HEK293 (cell line): ENCODE results near the gene AGRN.

Source experiments
- ATF2 ChIP-seq: fragments of 450-650 bp; formaldehyde crosslinking; IDR thresholded peaks from 2 replicates; pipeline ENCODE4 v1.5.1; 2016; ENCODE audit warnings: missing biosample characterization, missing genetic modification characterization, low read depth
- BCL11B ChIP-seq: fragments of 450-650 bp; formaldehyde crosslinking; IDR thresholded peaks from 2 replicates; pipeline ENCODE4 v1.5.1; 2016; ENCODE audit warnings: low read depth, missing biosample characterization, missing genetic modification characterization
- GFI1B ChIP-seq: fragments of 450-650 bp; formaldehyde crosslinking; IDR thresholded peaks from 2 replicates; pipeline ENCODE4 v1.5.1; 2016; ENCODE audit warnings: missing biosample characterization, missing genetic modification characterization
- GLIS2 ChIP-seq: fragments of 450-650 bp; formaldehyde crosslinking; IDR thresholded peaks from 2 replicates; pipeline ENCODE4 v1.5.1; 2016; ENCODE audit warnings: missing biosample characterization, missing genetic modification characterization
- HOXC10 ChIP-seq: sonication (generic); formaldehyde crosslinking; IDR thresholded peaks from 2 replicates; pipeline ENCODE4 v1.8.1; 2023; ENCODE audit warnings: mild to moderate bottlenecking, missing genetic modification reagents
- HOXD13 ChIP-seq: sonication (generic); formaldehyde crosslinking; IDR thresholded peaks from 2 replicates; pipeline ENCODE4 v1.8.0; 2022; ENCODE audit warnings: missing genetic modification reagents, borderline replicate concordance
- OSR2 ChIP-seq: fragments of 450-650 bp; formaldehyde crosslinking; IDR thresholded peaks from 2 replicates; pipeline ENCODE4 v1.5.1; 2016; ENCODE audit warnings: missing biosample characterization, missing genetic modification characterization
- PRDM1 ChIP-seq: fragments of 450-650 bp; formaldehyde crosslinking; IDR thresholded peaks from 2 replicates; pipeline ENCODE4; 2016; ENCODE audit warnings: missing biosample characterization, missing genetic modification characterization
- PRDM4 ChIP-seq: fragments of 450-650 bp; formaldehyde crosslinking; IDR thresholded peaks from 2 replicates; pipeline ENCODE4 v1.5.1; 2017; ENCODE audit warnings: missing biosample characterization, missing genetic modification characterization
- SALL2 ChIP-seq: fragments of 450-650 bp; formaldehyde crosslinking; IDR thresholded peaks from 2 replicates; pipeline ENCODE4 v1.5.0; 2017; ENCODE audit warnings: missing biosample characterization, mild to moderate bottlenecking, missing genetic modification characterization, borderline replicate concordance
- WT1 ChIP-seq: fragments of 450-650 bp; formaldehyde crosslinking; IDR thresholded peaks from 2 replicates; pipeline ENCODE4 v1.5.1; 2016; ENCODE audit warnings: missing biosample characterization, missing genetic modification characterization
- ZBTB44 ChIP-seq: fragments of 450-650 bp; IDR thresholded peaks from 2 replicates; pipeline ENCODE4 v1.5.1; 2018; ENCODE audit warnings: missing biosample characterization, mild to moderate bottlenecking, missing genetic modification characterization
- ZNF148 ChIP-seq: fragments of 450-650 bp; formaldehyde crosslinking; IDR thresholded peaks from 2 replicates; pipeline ENCODE4 v1.5.0; 2017; ENCODE audit warnings: missing biosample characterization, missing genetic modification characterization, borderline replicate concordance
- ZNF18 ChIP-seq: fragments of 450-650 bp; formaldehyde crosslinking; IDR thresholded peaks from 2 replicates; pipeline ENCODE4 v1.5.1; 2016; ENCODE audit warnings: missing biosample characterization, missing genetic modification characterization
- ZNF426 ChIP-seq: fragments of 450-650 bp; formaldehyde crosslinking; IDR thresholded peaks from 2 replicates; pipeline ENCODE4 v1.5.1; 2017; ENCODE audit warnings: missing biosample characterization, missing genetic modification characterization, mild to moderate bottlenecking, inconsistent platforms, moderate library complexity
- ZNF501 ChIP-seq: fragments of 450-650 bp; formaldehyde crosslinking; IDR thresholded peaks from 2 replicates; pipeline ENCODE4 v1.5.1; 2016; ENCODE audit warnings: missing biosample characterization, missing genetic modification characterization
- ZNF580 ChIP-seq: fragments of 450-650 bp; formaldehyde crosslinking; IDR thresholded peaks from 2 replicates; pipeline ENCODE4 v1.5.1; 2016; ENCODE audit warnings: missing biosample characterization, missing genetic modification characterization
- ZNF585B ChIP-seq: fragments of 450-650 bp; formaldehyde crosslinking; IDR thresholded peaks from 2 replicates; pipeline ENCODE4 v1.5.1; 2016; ENCODE audit warnings: missing biosample characterization, missing genetic modification characterization
- ZNF600 ChIP-seq: fragments of 450-650 bp; formaldehyde crosslinking; IDR thresholded peaks from 2 replicates; pipeline ENCODE4 v1.5.1; 2016; ENCODE audit warnings: missing biosample characterization, missing genetic modification characterization
- ZNF623 ChIP-seq: fragments of 450-650 bp; formaldehyde crosslinking; IDR thresholded peaks from 2 replicates; pipeline ENCODE4 v1.5.1; 2016; ENCODE audit warnings: missing biosample characterization, missing genetic modification characterization
- ZNF629 ChIP-seq: fragments of 450-650 bp; formaldehyde crosslinking; IDR thresholded peaks from 2 replicates; pipeline ENCODE4 v1.5.1; 2017; ENCODE audit warnings: missing biosample characterization, missing genetic modification characterization
- ZNF645 ChIP-seq: fragments of 450-650 bp; formaldehyde crosslinking; IDR thresholded peaks from 2 replicates; pipeline ENCODE4; 2016; ENCODE audit warnings: missing biosample characterization, missing genetic modification characterization
- ZNF692 ChIP-seq: fragments of 450-650 bp; formaldehyde crosslinking; IDR thresholded peaks from 2 replicates; pipeline ENCODE4 v1.5.1; 2016; ENCODE audit warnings: missing biosample characterization, missing genetic modification characterization
- ZNF76 ChIP-seq: fragments of 450-650 bp; formaldehyde crosslinking; IDR thresholded peaks from 2 replicates; pipeline ENCODE4; 2016; ENCODE audit warnings: low read depth, missing biosample characterization, missing genetic modification characterization, borderline replicate concordance
- ZXDB ChIP-seq: fragments of 450-650 bp; formaldehyde crosslinking; IDR thresholded peaks from 2 replicates; pipeline ENCODE4 v1.5.1; 2016; ENCODE audit warnings: missing biosample characterization, missing genetic modification characterization

Gene AGRN

GRCh38 chr1:1000357-1001056 lies 19.4 kb upstream of the AGRN start (continued):
- TF ChIP-seq ZNF600 (tag by site-specific recombination), result peak; percentile 100
- TF ChIP-seq ZNF629 (tag by site-specific recombination), result peak; percentile 100
- no peak; the same call in 1 of the 2 replicates for TF ChIP-seq ZNF585B (tag by site-specific recombination)
- TF ChIP-seq ZNF580, result peak; percentile 55; the same call in 1 of the 2 replicates
- peak; percentile 77; the same call in 1 of the 2 replicates for TF ChIP-seq ZNF148 (tag by site-specific recombination)
- peak; percentile 45; the same call in 1 of the 2 replicates for TF ChIP-seq HOXD13 (CRISPR knock-in tag)
- peak; percentile 100 for TF ChIP-seq ATF2
- peak; percentile 90 for TF ChIP-seq ZNF76
- TF ChIP-seq GFI1B (tag by site-specific recombination), result no peak; the same call in 1 of the 2 replicates
- peak; percentile 92 for TF ChIP-seq SALL2 (tag by site-specific recombination)
- TF ChIP-seq GLIS2 (tag by site-specific recombination), result peak; percentile 95
- peak; percentile 95 for TF ChIP-seq ZNF692 (tag by site-specific recombination)
- TF ChIP-seq PRDM4 (tag by site-specific recombination), result peak; percentile 83
- peak; percentile 87 for TF ChIP-seq WT1
- TF ChIP-seq ZNF623 (tag by site-specific recombination), result peak; percentile 33; the same call in 1 of the 2 replicates
- peak; percentile 95 for TF ChIP-seq BCL11B (tag by site-specific recombination)
- TF ChIP-seq ZXDB (tag by site-specific recombination), result peak; percentile 99
- TF ChIP-seq ZBTB44 (tag by site-specific recombination), result peak; percentile 64; the same call in 1 of the 2 replicates
- peak; percentile 75 for TF ChIP-seq PRDM1 (tag by site-specific recombination)
- peak; percentile 55 for TF ChIP-seq OSR2 (tag by site-specific recombination)
- peak; percentile 93; the same call in 1 of the 2 replicates for TF ChIP-seq ZNF501 (tag by site-specific recombination)
- no peak; the same call in 1 of the 2 replicates for TF ChIP-seq HOXC10 (CRISPR knock-in tag)
- TF ChIP-seq ZNF18 (tag by site-specific recombination), result peak; percentile 63
- TF ChIP-seq ZNF645 (tag by site-specific recombination), result peak; percentile 66; the same call in 1 of the 2 replicates
- no peak for TF ChIP-seq ZNF426 (tag by site-specific recombination)
